ENCODE results near the gene FUT2. TPM values are rescaled to one million over a fixed set of nuclear protein-coding genes. Genes with fewer than 3 reads are reported as not detected.

FUT2 gene
- total RNA-seq, 1 experiment from 2014 or later = not detected

GRCh38 chr19:48749571-48750198 lies 53.9 kb downstream of the FUT2 start:
- no peak for DNase-seq (ENCODE audit: low read depth)

- no peak for DNase-seq (ENCODE audit: low read depth)
Observed at GRCh38 chr19:48750351-48750750, 54.6 kb downstream of the FUT2 start.

GRCh38 chr19:48750771-48751504 lies 55.2 kb downstream of the FUT2 start:
- no peak for DNase-seq (ENCODE audit: low read depth)

GRCh38 chr19:48751845-48752495 lies 56.2 kb downstream of the FUT2 start:
- DNase-seq (ENCODE audit: low read depth) = no peak

GRCh38 chr19:48752496-48753365 lies 57.0 kb downstream of the FUT2 start, which contains the start of gene FUT1:
FUT1 (minus strand) TSS chr19:48752641; CDS start chr19:48751281, 1,360 bp downstream.
- DNase-seq (ENCODE audit: low read depth) = no peak

GRCh38 chr19:48755084-48755641 lies 59.4 kb downstream of the FUT2 start, which contains the start of gene FGF21:
FGF21 (plus strand) TSS chr19:48755524; CDS start chr19:48756237, 713 bp downstream.
- DNase-seq (ENCODE audit: low read depth) = no peak

Other genes starting within 250 kb of the FUT2 start
- 97.2 and 113 TPM in 2 replicates for gene GRWD1, start 250.0 kb upstream of the FUT2 start, total RNA-seq (2014; rRNA removed; shearing (Covaris generic))
- gene KCNJ14, start 240.4 kb upstream of the FUT2 start, total RNA-seq (2014; rRNA removed; shearing (Covaris generic)) = 0.40 and 0.79 TPM in 2 replicates
- gene CYTH2, start 226.6 kb upstream of the FUT2 start, total RNA-seq (2014; rRNA removed; shearing (Covaris generic)) = 38.1 and 44.3 TPM in 2 replicates
- 0.05 TPM in 1 of 2 replicates, not detected in the other for gene LMTK3, start 184.1 kb upstream of the FUT2 start, total RNA-seq (2014; rRNA removed; shearing (Covaris generic))
- not detected in 2 replicates for gene SULT2B1, start 143.8 kb upstream of the FUT2 start, total RNA-seq (2014; rRNA removed; shearing (Covaris generic))
- not detected in 2 replicates for gene SPACA4, start 89.2 kb upstream of the FUT2 start, total RNA-seq (2014; rRNA removed; shearing (Covaris generic))
- 1.2 TPM in 1 of 2 replicates, not detected in the other for gene FAM83E, start 80.9 kb upstream of the FUT2 start, total RNA-seq (2014; rRNA removed; shearing (Covaris generic))
- gene RPL18, start 76.8 kb upstream of the FUT2 start, total RNA-seq (2014; rRNA removed; shearing (Covaris generic)) = 2,830 and 3,901 TPM in 2 replicates
- 15.9 and 16.5 TPM in 2 replicates for gene SPHK2, start 76.5 kb upstream of the FUT2 start, total RNA-seq (2014; rRNA removed; shearing (Covaris generic))
- 10.3 and 11.1 TPM in 2 replicates for gene DBP, start 58.6 kb upstream of the FUT2 start, total RNA-seq (2014; rRNA removed; shearing (Covaris generic))
- gene CA11, start 49.8 kb upstream of the FUT2 start, total RNA-seq (2014; rRNA removed; shearing (Covaris generic)) = 0.77 and 1.4 TPM in 2 replicates
- not detected in 2 replicates for gene NTN5, start 23.0 kb upstream of the FUT2 start, total RNA-seq (2014; rRNA removed; shearing (Covaris generic))
- 0.35 TPM in 1 of 2 replicates, not detected in the other for gene MAMSTR, start 23.8 kb downstream of the FUT2 start, total RNA-seq (2014; rRNA removed; shearing (Covaris generic))
- not detected in 2 replicates for gene RASIP1, start 44.6 kb downstream of the FUT2 start, total RNA-seq (2014; rRNA removed; shearing (Covaris generic))
- gene IZUMO1, start 50.9 kb downstream of the FUT2 start, total RNA-seq (2014; rRNA removed; shearing (Covaris generic)) = not detected in 2 replicates
- gene FUT1, start 56.7 kb downstream of the FUT2 start, total RNA-seq (2014; rRNA removed; shearing (Covaris generic)) = 0.10 TPM in 1 of 2 replicates, not detected in the other
- gene FGF21, start 59.6 kb downstream of the FUT2 start, total RNA-seq (2014; rRNA removed; shearing (Covaris generic)) = not detected in 2 replicates
- gene BCAT2, start 115.1 kb downstream of the FUT2 start, total RNA-seq (2014; rRNA removed; shearing (Covaris generic)) = 54.2 and 60.6 TPM in 2 replicates
- not detected in 2 replicates for gene HSD17B14, start 140.5 kb downstream of the FUT2 start, total RNA-seq (2014; rRNA removed; shearing (Covaris generic))
- gene PLEKHA4, start 172.6 kb downstream of the FUT2 start, total RNA-seq (2014; rRNA removed; shearing (Covaris generic)) = 0.31 TPM in 1 of 2 replicates, not detected in the other
- gene PPP1R15A, start 176.4 kb downstream of the FUT2 start, total RNA-seq (2014; rRNA removed; shearing (Covaris generic)) = 44.3 and 49.4 TPM in 2 replicates
- gene TULP2, start 202.8 kb downstream of the FUT2 start, total RNA-seq (2014; rRNA removed; shearing (Covaris generic)) = not detected in 2 replicates
- gene NUCB1, start 204.3 kb downstream of the FUT2 start, total RNA-seq (2014; rRNA removed; shearing (Covaris generic)) = 107 and 146 TPM in 2 replicates
- 0.57 TPM in 1 of 2 replicates, not detected in the other for gene DHDH, start 237.7 kb downstream of the FUT2 start, total RNA-seq (2014; rRNA removed; shearing (Covaris generic))

Measured in HT1080 (cell line).